Frontal cortex (tissue), 4 donors: ENCODE results near the gene SLC44A5. TPM values are rescaled to one million over a fixed set of nuclear protein-coding genes. Genes with fewer than 3 reads are reported as not detected.
"Not testable (repeated sequence)": the region's sequence is repeated elsewhere in the genome, so short reads cannot be mapped to it uniquely, and the experiment has no call there.

Source experiments
- DNase-seq, 2 donors: peaks; one replicate each; pipeline ENCODE4 v3.0.0; 2012; ENCODE audit warnings: low spot score in 2 of 2
- FAIRE-seq: peaks from 2 replicates; lab custom pipeline; 2012; peaks lifted over from hg19 to GRCh38; lab: Jason Lieb, UNC
- total RNA-seq: library from RNA; depleted of rRNA; stranded (reverse); fragments of >200 nt; gene quantifications from one replicate; pipeline ENCODE4 v1.2.3, GENCODE V29; 2014
- donor health status: control.
- donor health status: control.
- donor health status: control.

The SLC44A5 gene
- 162 TPM for total RNA-seq

- FAIRE-seq (no peak), DNase-seq (no peak)
These were observed at the start of gene SLC44A5 for GRCh38 chr1:75611014-75611413. SLC44A5 (minus strand) TSS chr1:75611114; CDS start chr1:75541447, 69,667 bp downstream.

- no peak for DNase-seq
These were observed 45.0 kb upstream of the SLC44A5 start for GRCh38 chr1:75655931-75656330.

GRCh38 chr1:75647183-75647582 is 36.3 kb upstream of the SLC44A5 start:
- not testable (repeated sequence) for DNase-seq, FAIRE-seq

More at GRCh38 chr1:75655931-75656330, 45.0 kb upstream of the SLC44A5 start:
- no peak for FAIRE-seq

- not testable (repeated sequence) for FAIRE-seq
These were observed 34.2 kb upstream of the SLC44A5 start for GRCh38 chr1:75645153-75645552.

GRCh38 chr1:75643460-75643859 is 32.5 kb upstream of the SLC44A5 start:
- DNase-seq, result no peak
- FAIRE-seq, result no peak

More at GRCh38 chr1:75645153-75645552, 34.2 kb upstream of the SLC44A5 start:
- not testable (repeated sequence) for DNase-seq

GRCh38 chr1:75641325-75641724 is 30.4 kb upstream of the SLC44A5 start:
- FAIRE-seq (no peak), DNase-seq (no peak)

GRCh38 chr1:75640137-75640536 is 29.2 kb upstream of the SLC44A5 start:
- FAIRE-seq, result no peak
- no peak for DNase-seq

GRCh38 chr1:75632350-75632949 is 21.5 kb upstream of the SLC44A5 start:
- FAIRE-seq (peak; percentile 75), DNase-seq (peak in 1 of 2 donors; percentile 18)

- FAIRE-seq, result no peak
- no peak for DNase-seq
These were observed 20.1 kb upstream of the SLC44A5 start for GRCh38 chr1:75630998-75631397.

GRCh38 chr1:75630004-75630594 is 19.2 kb upstream of the SLC44A5 start:
- no peak for DNase-seq

GRCh38 chr1:75625795-75626194 is 14.9 kb upstream of the SLC44A5 start:
- DNase-seq (no peak), FAIRE-seq (no peak)

More at GRCh38 chr1:75630004-75630594, 19.2 kb upstream of the SLC44A5 start:
- no peak for FAIRE-seq

- FAIRE-seq (no peak), DNase-seq (no peak)
These were observed 7.5 kb upstream of the SLC44A5 start for GRCh38 chr1:75618382-75618781.

- no peak for FAIRE-seq
These were observed 5.8 kb upstream of the SLC44A5 start for GRCh38 chr1:75616436-75617433.

GRCh38 chr1:75615613-75616435 is 4.9 kb upstream of the SLC44A5 start:
- FAIRE-seq (no peak), DNase-seq (peak; percentile 45 to 51)

More at GRCh38 chr1:75616436-75617433, 5.8 kb upstream of the SLC44A5 start:
- no peak for DNase-seq

- FAIRE-seq (no peak), DNase-seq (no peak)
These were observed 3.5 kb upstream of the SLC44A5 start for GRCh38 chr1:75614399-75614756.

- no peak for DNase-seq
- no peak for FAIRE-seq
These were observed 3.0 kb upstream of the SLC44A5 start for GRCh38 chr1:75613916-75614315.

- no peak for DNase-seq
- no peak for FAIRE-seq
These were observed 2.1 kb upstream of the SLC44A5 start for GRCh38 chr1:75612976-75613375.

GRCh38 chr1:75602486-75602885 is 8.4 kb downstream of the SLC44A5 start:
- FAIRE-seq (no peak), DNase-seq (no peak)

- FAIRE-seq (no peak), DNase-seq (no peak)
These were observed 10.1 kb downstream of the SLC44A5 start for GRCh38 chr1:75600781-75601180.

GRCh38 chr1:75594327-75594726 is 16.6 kb downstream of the SLC44A5 start:
- DNase-seq, result no peak
- FAIRE-seq, result peak; percentile 43
